HG03045 (cell line): ENCODE data around the gene TMC4.

Experiments used
- ATAC-seq: cut with Tn5 transposase; IDR thresholded peaks from one replicate; pipeline ENCODE4 v1.9.1; 2021; ENCODE audit warnings: mild to moderate bottlenecking, moderate library complexity; ENCODE audit not compliant: unreplicated experiment

TMC4 gene

DNA sequence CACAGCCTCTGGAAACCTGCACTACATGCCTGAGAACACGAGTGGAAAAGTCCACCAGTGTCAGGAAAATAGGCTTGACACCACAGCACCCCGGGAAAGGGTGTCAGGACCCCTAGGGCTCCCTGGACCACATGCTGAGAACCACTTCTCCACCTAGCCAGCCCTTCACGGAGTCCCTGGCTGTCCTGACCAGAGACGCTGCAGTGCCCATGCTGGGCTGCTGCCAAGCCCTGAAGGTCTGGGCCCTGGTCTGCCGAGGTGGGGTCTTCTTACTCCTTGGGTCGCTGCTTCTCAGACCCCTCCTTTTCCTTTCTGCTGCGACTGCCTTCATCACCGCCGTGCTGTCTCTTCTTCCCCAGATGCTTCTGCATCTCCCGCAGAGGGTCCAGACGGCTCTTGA is 16.5 kb downstream of the TMC4 start:
- no peak for ATAC-seq

DNA sequence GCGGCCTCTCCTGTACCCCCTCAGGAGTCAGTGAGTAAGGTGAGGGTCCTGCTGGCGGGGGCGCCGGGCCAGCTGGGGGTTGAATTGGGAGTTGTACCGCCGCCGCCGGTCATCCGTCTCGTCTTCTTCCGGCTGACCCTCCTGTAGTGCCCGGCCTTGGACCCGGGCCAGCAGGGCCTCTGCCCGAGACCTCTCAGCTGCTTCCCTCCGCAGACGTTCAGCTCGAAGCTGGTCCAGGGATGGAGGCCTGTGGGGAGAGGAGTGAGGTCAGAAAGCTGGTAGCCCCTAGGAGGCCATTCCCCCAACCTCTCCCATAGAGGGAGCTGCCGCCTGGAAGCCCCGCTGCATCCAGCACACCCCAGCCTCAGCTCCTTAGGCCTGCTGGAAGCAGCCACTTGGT is 17.3 kb downstream of the TMC4 start:
- no peak for ATAC-seq

DNA sequence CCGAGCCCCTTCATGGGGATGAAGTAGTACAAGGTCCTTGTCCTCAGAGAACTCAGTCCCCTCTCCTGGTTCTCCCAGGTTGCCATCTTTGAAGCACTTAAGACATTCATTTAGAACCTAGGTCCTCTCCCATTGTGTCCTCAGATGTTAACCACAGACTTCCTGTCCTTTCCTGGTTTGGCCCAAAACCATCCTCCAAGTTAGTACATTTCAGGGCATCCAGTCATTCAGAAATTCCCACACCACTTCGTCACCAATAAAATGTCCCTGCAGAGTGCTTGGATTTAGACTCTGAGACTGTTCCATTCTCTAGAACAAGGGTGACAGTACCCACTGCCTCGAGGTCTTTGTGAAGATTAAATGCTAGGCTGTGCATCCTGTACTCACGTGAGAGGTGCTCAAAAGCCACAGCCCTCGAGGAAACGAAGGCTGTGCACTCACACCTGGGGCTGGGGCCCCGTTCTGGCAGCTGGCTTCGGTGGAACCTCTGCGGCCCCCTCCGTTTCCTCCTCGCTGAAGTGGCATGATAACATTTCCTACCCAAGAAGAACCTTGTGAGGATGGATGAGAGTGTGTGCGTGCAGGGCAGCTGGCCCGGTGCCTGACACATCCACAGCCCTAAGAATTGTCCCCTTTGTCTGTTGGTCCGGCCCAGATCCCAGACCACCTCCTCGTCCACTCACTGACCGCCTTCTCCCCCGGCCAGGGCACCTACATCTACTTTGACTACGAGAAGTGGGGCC is 18.2 kb downstream of the TMC4 start:
- no peak for ATAC-seq

DNA sequence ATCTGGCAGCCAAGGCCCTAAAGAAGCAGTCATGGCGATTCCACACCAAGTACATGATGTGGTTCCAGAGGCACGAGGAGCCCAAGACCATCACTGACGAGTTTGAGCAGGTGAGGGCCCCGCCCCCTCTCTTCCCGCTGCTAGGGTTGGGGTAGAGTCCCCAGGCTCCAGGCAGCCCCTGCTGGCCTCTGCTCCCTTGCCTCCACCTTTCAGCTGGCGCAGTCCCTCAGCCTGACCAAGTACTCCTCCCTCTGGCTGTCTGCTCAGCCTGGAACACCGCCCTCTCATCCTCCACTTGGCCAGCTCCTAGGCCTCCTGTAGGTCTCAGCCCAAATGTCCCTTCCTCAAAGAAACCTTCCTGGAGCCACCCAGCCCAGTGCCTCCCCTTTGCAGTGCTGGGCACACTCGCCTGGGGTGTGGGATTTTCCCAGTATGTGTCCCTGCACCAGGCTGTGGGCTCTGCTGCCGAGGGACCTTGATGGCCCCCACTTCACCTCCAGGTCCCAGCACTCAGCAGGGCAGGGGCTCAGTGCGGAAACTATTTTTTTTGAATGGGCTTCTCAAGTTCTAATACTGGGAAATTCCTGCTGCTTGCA is 19.1 kb downstream of the TMC4 start:
- ATAC-seq, result no peak

DNA sequence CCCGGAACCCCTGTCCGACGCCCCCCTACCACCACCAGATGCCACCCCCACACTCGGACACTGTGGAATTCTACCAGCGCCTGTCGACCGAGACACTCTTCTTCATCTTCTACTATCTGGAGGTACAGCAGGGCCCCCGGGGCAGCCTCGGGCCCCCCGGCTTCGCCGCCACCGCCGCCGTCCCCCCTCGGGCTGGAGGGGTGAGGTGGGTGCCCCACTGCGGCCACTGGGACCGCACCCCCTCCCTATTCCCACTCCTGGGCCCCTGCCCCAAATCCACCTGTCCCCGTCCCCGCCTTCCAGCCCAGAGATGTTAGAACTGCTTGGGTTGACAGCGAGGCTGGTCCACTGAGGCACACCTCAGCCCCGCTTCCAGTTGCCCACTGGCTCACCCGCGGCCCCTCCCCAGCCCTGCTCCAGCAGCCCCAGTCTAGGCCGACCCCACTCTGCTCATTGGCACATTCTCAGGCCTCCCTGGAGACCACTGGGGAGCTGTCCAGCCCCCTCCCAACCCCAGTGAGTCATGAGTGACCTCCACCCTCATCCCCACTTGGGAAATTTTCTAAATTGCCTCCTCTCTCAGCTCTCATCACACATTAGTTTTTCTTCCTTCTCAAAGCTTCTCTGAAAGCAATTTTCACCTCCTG is 20.0 kb downstream of the TMC4 start:
- no peak for ATAC-seq

DNA sequence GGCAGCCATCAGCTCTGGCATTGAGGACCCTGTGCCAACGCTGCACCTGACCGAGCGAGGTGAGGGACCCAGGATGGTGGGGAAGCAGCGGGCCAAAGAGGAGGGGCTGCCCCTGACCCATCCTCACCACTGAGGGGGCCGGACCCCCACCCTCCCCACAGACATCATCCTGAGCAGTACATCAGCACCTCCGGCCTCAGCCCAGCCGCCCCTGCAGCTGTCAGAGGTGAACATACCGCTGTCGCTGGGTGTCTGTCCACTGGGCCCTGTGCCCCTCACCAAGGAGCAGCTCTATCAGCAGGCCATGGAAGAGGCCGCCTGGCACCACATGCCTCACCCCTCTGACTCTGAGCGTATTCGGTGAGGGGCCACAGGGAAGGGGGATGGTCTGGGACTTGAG is 20.7 kb downstream of the TMC4 start:
- no peak for ATAC-seq

DNA sequence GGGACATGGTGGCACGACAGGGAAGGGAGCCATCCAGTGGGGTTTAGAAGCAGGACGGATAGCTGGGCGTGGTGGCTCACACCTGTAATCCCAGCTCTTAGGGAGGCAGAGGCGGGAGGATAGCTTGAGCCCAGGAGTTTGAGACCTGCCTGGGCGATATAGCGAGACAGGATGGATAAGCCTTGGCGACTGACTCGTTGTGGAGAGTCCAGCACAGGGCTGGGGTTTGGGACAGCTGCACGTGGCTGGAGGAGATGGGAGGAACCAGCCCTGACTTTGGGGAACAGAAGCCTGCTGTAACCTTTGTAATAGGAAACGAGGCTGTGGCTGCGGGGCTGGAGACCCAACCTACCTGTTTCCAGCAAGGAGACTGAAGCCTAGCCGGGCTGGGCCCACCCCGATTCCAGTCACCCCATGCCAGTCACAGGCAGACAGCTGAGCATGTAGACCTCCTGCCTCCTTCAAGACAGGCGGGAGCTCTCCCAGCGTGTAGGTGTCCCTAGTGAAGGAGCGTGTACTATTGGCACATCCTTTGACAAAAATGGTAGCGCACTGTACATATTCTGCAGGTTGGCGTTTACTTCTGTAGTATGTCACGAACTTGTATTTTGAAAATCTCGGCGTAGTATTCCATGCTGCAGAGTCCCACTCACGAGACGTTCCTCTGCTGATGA is 21.5 kb downstream of the TMC4 start:
- no peak for ATAC-seq

DNA sequence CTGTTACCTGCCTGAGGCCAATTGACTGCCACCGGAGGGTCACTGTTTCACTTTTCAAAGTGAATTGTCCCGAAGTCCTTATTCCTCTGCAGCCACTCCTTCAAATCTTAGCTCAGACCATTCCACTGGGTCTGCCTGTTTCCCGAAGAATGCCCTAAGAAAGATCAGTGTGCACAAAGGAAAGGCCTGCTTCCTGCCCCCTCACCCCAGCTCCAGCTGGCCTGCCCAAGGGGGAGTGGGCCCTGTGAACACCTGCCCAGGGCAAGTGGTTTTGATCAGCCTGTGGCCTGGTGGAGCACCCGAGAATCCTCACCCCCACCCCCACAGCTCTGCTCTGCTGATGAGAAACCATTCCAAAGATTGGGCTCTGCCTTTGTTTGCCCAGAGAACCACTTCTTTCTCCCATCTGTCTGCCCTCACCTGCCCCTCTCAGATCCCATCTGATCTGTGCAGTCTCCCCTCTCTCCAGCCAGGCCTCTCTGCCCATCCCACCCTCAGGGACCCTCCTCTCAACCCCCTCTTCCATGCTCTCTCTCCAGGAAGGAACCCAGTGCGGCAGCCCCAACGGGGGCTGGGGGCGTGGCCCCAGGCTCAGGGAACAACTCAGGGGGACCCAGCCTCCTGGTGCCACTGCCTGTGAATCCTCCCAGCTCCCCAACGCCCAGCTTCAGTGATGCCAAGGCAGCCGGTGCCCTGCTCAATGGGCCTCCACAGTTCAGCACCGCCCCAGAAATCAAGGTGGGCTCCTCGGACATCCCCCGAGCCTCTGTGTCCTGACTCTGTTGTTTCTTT is 23.7 kb downstream of the TMC4 start:
- ATAC-seq, result no peak

DNA sequence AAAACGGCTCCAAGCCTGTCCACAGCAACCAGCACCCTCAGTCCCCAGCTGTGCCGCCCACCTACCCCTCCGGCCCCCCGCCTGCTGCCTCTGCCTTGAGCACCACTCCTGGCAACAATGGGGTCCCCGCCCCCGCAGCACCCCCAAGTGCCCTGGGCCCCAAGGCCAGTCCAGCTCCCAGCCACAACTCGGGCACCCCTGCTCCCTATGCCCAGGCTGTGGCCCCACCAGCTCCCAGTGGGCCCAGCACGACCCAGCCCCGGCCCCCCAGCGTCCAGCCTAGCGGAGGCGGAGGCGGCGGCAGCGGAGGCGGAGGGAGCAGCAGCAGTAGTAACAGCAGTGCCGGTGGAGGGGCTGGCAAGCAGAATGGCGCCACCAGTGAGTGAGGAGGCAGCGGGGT is 24.8 kb downstream of the TMC4 start:
- no peak for ATAC-seq

DNA sequence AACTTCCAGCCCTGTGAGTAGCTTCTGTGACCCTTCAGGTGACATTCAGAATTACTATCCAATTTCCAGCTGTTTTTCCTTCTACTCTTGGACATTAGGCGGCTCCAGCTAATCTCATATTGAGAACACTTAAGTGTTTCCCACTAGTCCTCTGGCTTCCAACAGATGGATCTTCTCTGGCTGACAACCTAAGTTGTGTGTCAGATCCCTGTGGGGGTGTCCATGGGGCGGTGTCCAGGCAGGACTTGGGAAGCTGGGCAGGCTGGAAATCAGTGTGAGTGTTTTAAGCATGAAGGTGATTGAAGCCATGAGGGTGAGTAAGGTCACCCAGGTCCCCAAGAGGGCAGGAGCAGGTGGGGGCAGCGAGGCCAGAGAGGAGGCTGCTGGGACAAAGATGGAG is 25.3 kb downstream of the TMC4 start:
- ATAC-seq, result no peak

DNA sequence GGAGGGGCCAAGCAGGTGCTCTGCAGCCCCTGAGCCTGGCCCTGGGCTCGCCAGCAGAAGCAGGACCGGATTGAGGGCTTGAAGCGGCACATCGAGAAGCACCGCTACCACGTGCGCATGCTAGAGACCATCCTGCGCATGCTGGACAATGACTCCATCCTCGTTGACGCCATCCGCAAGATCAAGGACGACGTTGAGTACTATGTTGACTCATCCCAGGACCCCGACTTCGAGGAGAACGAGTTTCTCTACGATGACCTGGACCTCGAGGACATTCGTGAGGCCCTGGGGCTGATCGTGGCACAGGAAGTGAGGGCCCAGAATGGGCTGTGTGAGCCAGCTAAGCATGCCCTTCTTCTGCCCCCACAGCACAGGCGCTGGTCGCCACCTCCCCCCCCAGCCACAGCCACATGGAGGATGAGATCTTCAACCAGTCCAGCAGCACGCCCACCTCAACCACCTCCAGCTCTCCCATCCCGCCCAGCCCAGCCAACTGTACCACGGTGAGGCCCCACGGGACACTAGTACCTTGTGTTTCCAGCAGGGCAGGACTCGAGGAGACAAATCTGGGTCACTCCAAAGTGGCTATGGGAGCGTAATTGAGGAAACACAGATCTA is 27.3 kb downstream of the TMC4 start:
- no peak for ATAC-seq

DNA sequence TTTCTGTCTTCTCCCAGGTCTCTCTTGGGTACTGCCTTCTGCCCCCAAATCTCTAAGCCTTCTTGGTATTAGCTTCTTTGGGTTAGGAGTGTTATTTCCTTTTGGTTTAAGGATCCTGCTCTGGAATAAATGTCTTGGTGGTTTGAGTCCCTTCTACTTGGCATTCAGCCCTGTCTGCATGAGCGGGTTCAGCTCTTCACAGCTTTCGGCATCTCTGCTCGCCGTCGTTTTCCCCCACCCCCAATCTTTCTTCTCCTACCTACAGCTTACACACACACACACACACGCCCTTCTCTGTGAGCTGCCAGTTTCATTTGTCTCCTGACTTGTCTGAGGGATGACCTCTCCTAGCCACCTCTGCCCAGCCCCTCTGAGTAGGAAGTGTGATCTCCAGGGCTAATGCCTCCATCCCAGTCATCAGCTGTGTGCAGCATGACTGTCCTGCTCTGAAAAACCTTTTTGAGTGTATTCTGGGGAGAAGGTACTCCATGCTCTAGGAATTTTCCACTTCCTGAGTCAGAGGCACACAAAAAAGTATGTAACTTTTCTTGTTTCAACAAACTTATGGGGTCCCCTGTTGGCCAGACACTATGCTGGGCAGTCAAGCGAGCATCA is 30.7 kb downstream of the TMC4 start:
- no peak for ATAC-seq

DNA sequence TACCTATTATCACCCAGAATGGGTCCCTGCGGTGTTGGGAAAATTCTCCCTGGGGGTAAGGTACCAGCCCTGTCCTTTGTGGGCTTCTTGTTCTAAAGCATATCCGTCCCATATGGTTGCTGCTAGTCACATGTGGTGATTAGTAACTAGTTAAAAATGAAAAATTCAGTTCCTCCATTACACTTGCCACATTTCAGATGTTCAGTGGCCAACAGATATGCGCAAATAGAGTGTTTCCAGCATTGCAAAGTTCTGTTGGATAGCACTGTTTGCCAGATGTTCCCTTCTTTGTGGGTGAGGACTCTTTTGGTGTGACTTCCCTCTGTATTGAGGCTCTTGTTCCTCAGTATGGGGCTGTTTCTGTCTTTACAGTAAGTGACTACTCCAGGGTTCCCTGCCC is 31.6 kb downstream of the TMC4 start:
- ATAC-seq, result no peak

DNA sequence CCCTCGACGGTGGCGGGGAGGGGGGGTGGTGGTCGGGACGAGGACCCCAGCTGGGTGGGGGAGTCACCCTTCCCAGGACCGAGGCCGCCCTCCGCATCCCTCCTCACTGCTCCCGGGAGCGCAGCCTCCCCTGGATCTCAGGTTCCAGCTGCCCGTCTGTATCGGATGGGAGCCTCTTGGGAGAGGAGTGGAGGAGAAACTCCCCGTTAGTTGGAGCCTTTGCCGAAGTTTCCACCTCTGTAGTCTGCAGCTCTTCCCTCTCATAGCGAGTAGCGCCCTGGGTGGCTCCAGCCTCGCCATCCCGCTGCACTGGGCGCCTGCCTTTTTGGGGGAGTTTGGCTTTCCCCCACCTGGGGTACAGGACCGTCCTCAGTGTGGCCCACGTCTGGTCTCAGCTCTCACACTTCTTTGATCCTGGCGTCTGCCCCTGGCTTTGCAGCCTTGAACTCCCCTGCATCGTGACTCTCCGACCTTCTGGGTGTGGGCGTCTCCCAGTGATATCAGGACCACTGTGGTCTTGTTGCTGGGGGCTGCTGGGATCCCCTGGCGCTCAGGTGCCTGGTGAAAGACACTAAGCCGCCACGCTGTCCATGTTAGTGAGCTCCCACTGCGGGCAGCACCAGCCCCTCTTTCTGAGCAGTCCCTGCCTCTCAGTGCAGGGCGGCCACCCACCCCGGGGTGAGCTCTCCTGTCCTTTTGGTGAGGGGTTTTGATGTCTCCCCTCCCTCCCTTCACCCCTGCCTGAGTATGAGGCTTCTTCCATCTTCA is 34.3 kb downstream of the TMC4 start:
- no peak for ATAC-seq

DNA sequence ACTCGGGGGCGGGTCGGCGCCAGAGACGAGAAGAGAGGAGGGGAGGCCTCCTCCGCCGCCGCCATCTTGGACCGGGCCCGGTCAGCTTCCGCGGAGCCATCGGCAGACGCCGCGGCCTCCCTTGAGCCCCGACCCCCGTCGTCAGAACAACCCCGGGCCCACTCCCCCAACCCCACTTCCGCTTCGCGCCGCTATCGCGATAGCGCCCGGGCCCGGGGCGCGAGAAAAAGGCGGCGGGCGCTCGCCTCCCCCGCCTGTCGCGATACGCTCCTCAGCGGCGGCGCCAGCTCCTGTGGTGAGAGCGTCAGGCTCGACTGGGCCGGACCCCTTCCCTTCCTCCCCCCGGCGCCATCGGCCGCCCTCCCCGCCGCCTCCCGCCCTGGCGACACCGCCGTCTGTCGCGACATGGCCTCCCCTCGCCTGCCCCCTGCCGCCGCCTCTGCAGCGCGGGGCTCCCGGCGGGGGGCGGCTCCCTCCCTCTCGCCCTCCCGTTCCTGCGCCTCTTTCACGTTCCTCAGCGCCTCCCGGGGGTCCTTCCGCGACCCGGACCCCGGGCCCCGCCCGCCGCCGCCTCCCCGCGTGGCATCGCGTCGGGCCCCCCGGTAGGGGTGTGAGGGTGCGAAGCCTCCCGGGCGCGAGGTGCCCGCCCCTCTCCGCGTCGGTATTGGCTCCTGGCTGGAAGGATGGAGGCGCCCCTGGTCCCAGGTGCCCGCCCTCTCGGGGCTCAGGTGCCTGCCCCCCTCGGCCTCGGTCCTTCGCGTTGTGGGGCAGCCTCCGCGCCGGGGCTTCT is 35.1 kb downstream of the TMC4 start, which contains the start of gene CNOT3:
TSS of gene CNOT3 (plus strand) at position 64 of the 790 bp plus-strand sequence. CDS start 5,217 bp downstream, outside the sequence.
- no peak for ATAC-seq

DNA sequence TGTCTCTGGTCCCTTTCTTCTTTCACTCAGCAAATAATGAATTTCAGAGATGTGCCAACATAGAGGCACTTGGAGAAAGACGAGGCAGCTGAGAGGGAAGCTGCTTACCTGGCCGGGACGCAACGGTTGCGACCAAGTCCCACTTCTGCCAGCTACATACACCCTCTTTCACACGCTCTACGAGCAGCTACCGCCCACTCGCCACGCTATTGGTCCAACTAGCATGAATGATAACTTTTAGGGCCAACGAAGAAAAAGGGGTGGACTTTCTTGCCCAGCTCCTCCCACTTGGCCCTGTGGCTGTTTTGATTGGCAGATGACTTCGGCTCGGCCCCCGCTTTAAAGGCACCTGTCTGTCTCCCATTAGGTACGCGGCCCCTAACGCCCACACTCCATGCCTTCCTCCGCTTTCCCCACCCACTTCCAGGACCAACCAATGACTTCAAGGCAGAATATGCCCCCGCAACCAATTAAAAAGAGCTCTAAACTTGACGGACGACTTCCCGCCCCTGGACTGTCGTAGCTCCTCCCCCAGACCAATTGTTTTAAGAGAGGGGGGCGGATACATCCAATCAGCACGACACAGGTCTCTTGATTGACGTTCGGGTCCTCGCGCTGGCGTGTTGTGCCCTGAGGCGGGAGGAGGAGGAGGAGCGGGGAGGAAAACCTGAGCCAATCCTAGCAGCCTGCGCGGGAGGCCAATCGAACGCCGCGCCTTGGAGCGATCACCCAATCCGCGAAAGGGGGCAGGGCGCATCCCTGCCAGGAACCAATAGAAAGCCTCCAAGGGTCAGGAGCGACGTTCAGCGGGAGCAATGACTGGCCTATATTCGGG is 35.9 kb downstream of the TMC4 start:
- peak; percentile 80 for ATAC-seq

DNA sequence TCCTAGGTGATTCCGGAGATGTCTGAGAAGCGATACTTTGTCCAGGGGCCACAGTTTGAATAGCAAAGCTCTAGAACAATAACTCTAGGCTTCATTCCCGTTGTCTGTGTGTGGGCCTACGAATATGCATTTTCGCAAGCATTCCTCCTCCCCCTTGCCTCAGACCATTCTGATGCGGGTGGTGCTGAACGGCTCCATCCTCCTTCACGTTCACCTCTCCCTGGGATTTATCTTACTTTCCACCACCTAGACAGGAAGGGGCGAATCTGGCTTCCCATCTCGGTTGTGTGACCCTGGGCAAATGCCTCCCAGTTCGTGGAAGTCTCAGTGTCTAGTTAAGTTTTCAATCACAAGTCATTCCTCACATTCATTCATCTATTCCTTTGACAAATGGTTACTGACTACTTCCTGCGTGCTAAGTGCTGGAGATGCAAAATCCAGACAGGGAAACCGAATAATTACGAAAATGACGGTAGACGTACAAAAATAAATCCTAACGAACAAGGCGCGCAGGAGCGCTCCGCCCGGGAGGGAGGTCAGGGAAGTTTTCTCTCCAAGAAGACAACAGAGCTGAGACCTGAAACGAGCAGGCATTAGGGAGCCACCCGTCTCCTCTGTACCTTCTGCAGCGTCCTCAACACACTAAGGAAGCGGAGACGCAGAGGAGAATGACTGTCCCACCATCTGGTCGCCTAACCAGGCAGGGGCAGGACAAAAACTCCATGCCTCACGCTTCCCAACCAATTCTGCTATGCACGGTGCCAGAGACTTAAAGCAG is 36.7 kb downstream of the TMC4 start:
- no peak for ATAC-seq
